GM18870 (cell line): ENCODE measurements around the gene FGFRL1.
A peak's percentile ranks its signal among the peaks of the same experiment; 100 is the strongest.

Source experiments
- ATAC-seq: cut with Tn5 transposase; IDR thresholded peaks from one replicate; pipeline ENCODE4 v1.9.1; 2021; ENCODE audit warnings: moderate library complexity; ENCODE audit not compliant: unreplicated experiment

Gene FGFRL1

DNA sequence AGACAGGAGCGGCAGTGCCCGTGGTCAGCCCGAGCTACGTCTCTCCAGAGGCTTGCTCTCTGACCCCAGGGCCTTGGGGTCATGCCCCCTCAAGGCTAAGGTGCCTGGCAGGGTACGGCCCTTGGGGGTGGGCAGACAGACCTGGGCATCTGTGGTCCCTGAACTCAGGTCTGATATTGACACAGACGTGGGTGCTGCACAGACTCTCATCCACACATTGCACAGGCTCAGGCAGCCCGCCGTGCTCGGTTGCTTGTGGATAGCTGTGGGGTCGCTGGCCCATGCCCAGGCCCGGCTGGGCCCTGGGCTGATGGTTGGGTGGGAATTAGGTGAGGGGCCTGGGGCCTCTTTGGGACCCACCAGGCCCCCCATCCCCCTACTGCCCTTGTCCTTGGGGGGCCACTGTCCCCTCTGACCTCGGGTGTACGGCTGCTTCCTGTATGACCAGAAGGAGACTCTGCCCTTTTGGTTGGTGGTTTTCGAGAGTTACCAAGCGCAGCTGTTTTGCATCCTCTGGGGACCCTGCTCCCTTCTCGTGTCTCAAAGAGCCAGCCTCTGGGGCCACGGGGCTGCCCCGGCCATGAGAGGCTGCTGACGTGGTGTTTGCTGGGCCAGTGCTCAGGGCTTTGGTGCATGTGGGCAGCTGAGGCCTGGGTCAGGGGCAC lies 10.1 kb downstream of the FGFRL1 start:
- peak; percentile 60 for ATAC-seq

DNA sequence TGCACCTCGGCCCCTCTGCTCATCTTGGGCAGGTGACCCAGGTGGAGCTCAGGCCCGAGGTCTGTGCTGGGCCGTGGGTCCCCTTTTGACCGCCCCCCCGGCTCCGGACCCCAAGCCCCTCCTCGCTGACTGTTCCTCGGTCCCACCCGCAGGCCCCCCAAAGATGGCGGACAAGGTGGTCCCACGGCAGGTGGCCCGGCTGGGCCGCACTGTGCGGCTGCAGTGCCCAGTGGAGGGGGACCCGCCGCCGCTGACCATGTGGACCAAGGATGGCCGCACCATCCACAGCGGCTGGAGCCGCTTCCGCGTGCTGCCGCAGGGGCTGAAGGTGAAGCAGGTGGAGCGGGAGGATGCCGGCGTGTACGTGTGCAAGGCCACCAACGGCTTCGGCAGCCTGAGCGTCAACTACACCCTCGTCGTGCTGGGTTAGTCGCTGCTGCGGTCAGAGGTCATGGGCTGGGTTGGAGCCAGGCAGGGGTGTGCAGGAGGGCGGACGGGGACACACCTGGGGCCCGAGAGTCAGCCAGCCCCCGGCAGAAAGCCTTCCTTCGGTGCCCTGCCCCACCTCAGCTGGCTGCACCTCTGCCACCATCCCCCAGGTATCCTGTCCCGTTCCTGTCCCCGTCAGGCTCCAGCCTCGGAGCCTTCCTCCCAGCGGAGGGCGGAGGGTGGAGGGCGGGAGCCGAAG lies 10.8 kb downstream of the FGFRL1 start:
- no peak for ATAC-seq

DNA sequence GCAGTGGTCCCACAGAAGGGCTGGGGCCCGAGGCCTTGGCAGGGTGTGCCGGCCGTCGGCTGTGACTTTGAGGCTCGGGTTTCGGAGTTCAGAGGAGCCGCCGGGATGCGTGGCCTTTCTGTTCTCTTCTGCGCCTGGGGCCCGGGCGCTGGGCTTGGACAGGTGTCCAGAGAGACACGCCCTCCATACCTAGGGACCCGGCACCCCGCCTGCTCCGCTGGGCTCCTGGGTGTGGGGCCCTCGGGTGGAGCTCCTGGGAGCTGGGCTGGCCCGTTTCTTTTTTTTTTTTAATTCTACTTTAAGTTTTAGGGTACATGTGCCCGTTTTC lies 11.3 kb downstream of the FGFRL1 start:
- no peak for ATAC-seq

DNA sequence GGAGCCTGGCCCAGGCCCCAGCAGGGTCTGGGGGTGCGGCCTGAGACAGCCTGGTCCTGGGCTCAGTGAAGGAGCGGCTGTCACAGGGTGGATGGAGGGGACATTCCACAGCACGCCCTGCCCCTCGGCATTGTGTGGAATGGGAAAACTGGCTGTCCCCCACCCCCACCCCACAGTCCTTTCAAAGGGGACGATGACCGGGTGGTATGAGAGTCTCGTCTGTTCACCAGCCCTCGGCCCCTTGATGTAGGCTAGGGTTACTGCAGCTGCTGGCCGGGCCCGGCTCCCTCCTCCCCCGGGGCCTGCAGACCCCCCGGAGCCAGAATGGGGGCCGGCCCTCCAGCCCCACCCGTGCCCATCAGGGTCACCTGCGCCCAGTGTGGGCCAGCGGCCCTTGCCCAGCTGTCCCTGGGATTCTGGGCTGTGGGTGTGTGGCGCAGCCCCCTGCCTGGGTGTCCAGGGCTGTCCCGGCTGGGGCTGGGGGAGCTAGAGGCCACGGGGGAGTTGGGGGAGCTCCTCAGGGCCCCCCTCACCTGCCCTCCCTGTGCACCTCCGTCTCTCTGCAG lies 11.7 kb downstream of the FGFRL1 start:
- ATAC-seq = no peak

DNA sequence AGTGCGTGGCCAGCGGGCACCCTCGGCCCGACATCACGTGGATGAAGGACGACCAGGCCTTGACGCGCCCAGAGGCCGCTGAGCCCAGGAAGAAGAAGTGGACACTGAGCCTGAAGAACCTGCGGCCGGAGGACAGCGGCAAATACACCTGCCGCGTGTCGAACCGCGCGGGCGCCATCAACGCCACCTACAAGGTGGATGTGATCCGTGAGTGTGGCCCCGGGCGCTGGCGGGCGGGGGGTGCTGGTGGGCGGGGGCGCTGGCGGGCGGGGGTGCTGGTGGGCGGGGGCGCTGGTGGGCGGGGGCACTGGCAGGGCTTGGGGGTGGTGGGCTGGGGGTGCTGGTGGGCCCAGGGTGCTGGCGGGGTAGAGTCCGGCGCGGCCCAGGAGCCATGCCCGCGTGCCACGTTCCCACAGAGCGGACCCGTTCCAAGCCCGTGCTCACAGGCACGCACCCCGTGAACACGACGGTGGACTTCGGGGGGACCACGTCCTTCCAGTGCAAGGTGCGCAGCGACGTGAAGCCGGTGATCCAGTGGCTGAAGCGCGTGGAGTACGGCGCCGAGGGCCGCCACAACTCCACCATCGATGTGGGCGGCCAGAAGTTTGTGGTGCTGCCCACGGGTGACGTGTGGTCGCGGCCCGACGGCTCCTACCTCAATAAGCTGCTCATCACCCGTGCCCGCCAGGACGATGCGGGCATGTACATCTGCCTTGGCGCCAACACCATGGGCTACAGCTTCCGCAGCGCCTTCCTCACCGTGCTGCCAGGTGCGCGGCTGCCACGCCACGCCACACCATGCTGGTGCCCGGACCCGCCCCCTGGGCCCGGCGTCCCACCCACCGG lies 12.7 kb downstream of the FGFRL1 start:
- no peak for ATAC-seq

DNA sequence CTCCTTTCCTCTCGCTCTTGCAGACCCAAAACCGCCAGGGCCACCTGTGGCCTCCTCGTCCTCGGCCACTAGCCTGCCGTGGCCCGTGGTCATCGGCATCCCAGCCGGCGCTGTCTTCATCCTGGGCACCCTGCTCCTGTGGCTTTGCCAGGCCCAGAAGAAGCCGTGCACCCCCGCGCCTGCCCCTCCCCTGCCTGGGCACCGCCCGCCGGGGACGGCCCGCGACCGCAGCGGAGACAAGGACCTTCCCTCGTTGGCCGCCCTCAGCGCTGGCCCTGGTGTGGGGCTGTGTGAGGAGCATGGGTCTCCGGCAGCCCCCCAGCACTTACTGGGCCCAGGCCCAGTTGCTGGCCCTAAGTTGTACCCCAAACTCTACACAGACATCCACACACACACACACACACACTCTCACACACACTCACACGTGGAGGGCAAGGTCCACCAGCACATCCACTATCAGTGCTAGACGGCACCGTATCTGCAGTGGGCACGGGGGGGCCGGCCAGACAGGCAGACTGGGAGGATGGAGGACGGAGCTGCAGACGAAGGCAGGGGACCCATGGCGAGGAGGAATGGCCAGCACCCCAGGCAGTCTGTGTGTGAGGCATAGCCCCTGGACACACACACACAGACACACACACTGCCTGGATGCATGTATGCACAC lies 13.6 kb downstream of the FGFRL1 start:
- no peak for ATAC-seq

DNA sequence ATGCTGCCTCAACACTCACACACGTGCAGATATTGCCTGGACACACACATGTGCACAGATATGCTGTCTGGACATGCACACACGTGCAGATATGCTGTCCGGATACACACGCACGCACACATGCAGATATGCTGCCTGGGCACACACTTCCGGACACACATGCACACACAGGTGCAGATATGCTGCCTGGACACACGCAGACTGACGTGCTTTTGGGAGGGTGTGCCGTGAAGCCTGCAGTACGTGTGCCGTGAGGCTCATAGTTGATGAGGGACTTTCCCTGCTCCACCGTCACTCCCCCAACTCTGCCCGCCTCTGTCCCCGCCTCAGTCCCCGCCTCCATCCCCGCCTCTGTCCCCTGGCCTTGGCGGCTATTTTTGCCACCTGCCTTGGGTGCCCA lies 14.7 kb downstream of the FGFRL1 start:
- ATAC-seq = peak; percentile 60

DNA sequence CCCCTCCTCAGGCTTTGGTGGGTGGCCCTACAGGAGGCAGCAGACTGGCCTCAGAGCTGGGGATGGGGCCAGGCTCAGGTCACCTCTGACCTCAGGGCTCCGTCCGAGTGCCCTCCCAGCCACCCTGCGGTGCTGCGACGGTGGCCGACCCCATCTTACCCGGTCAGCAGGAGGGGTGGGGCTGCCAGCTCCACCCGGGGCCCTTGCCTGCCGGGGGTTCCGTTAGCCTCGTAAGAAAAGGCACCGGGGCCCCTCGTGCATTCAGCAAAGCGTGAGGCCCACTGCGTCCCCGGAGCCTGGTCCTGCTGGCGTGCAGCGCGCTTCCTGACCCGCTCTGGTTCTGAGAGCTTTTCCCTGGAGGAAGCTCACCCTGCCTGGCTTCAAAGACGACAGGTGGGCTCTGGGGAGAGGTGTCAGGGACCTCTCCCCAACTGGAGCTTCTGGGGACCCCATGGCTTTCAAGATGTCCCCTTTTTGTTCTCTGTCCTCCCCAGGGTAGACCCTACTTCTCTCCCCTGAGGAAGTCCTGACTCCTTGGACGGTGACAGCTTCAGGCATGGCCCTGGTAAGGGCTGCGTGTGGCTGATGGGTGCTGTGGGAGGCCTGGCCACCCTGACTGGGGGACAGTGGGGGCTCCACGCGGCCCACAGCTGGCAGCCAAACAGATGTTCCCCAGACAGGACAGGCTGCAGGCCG lies 15.9 kb downstream of the FGFRL1 start:
- no peak for ATAC-seq

DNA sequence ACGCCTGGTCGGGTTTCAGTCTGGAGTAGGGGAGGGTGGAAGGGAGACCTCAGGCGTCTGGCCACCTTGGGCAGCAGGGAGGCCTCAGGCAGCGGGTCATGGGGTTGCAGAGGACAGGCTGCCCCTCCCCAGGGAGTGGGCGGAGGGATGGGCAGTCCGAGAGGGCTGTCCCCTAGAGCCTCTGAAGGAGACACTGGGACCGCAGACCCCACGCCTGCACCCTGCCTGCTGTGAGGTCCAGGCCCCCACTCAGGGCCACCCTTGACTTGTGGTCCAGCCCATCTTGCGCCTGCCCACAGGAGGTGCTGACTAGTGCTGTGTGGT lies 16.5 kb downstream of the FGFRL1 start:
- ATAC-seq = no peak

DNA sequence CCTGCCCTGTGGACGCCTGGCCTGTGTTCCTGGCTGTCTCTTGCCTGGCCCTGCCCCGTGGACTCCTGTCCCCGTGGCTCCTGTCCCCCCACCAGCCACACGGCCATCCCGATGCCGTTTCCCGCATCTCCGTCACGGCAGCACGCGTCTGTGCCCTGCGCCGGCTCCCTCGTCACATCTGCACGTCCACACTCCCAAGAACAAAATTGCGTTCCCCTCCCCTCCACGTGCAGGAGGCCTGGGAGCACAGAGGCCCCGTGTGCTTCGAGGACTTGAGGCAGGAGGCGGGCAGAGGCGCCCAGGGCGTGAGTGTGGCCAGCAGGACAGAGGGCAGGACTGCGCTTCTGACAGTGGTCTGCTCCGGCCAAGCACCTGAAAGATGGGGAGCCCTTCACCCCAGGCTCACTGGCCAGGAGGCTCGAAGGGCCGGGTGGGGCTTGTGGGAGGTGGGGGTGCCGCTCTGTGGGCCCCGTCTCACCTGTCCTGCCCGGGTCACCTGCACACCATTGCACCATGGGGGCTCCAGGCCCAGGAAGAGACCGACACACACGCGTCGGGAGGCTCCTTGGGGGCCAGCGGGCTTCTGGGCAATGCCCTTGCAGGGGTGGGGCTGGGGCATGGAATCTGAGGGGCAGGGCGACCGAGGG lies 17.3 kb downstream of the FGFRL1 start:
- ATAC-seq = no peak

DNA sequence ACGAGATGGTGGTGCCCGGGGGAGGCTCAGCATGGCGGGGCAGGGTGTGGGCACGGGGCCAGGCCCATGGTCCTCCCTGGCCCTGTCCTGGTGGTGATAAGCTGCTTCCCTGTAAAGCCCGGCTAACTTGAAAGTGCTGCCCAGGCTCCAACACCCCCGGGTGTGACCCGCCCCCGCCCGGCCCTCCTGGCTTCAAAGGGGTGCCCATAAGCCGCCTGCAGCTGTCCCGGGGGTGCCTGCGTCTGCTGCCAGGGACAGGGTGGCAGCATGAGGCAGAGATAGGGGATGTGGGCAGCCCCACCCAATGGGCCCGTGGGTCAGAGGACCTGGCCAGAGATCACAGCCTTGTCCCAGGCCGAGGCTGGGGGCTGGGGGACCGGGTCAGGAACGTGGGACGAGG lies 18.1 kb downstream of the FGFRL1 start:
- ATAC-seq = no peak

DNA sequence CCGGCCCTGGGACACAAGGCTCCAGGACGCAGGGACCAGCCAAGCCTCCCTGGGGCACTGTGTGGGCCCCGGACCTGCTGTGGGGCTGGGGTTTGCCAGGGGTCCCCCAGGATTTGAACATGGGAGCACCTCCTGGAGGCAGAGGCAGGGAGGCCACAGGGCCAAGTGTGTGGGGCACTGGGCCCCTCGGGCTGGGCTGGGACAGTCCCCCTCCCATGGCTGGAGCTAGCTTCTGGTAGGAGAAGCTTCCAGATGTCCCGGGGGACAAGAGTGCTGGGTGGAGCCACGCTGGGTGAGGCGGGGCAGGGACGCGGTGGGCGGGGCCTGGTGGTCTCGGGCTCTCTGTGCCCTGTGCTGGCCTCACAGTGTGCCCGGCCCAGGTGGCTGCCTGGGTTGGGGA lies 18.6 kb downstream of the FGFRL1 start:
- no peak for ATAC-seq

DNA sequence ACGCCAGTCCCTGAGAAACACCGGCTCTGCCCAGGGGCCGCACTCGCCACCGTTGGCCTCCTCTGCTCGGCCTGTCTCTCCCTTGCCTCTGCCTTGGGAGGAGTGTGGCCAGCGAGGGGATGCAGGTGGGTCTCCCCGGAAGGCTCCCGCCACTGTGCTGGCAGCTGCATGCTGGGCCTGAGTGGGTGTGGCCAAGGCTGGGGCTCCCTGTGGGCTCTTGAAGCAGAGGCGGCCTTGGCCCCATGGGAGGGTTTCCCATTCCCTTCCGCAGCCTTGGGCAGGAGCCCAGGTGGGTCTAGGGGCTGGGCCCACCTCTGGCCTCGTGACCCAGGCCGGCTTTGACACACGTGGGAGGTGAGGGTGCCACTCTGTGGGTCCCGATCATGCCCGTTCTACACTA lies 19.1 kb downstream of the FGFRL1 start:
- ATAC-seq = no peak

DNA sequence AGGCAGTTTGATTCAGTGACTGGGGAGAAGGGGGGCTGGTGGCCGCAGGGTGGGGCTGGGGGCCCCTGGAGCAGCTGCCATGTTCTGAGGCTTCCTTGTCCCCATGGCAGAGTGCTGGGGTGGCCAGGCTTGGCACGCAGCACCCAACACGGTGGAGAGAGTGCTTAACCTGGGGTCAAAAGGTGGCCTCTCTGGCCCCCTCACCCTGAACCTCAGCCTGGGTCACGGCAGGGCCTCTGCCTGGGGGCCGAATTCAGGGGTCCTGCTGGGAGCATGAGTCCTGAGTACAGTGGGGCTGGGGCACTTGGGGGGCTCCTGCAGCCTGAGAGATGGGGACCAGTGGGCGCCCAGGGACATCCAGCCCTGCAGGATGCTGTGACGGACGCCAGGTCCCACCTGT lies 19.9 kb downstream of the FGFRL1 start:
- ATAC-seq = no peak

DNA sequence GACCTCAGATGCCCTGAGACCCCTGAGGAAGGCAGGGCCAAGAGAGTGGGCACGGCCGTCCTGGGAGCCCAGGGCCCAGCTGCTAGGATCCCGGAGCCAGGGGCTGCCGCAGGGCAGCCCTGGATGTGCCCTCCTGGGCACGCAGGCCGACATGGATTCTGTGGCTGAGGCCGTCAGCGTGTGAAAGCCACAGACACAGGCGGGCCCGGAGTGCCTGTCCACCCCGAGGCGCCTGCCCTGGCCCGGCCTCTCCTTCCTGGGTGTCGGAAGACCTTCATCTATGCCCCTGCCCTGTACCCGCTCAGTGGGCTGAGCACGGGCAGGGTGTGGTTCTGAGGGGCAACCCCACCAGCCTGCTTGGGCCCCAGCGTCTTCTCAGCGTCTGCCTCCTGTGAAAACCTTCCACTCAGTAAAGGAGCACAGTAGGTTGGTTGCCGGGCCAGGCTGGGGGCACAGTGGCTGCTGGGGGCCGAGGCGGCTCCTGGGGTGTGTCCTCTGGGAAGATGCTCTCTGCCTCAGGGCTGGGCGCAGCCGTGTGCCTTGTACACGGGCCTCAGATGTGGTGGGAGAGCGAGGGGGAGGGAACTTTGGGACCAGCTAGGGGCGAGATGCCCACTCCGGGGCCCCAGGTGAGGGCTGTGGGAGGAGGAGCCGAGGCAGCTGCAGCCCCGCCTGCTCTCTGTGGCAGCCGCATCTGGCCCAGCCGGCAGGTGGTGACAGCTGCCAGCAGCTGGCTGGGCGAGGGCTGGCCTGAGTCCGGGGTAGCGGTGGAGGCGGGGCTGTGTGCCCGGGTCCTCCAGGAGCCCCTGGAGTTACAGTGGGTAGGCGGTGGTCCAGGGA lies 20.8 kb downstream of the FGFRL1 start:
- no peak for ATAC-seq

DNA sequence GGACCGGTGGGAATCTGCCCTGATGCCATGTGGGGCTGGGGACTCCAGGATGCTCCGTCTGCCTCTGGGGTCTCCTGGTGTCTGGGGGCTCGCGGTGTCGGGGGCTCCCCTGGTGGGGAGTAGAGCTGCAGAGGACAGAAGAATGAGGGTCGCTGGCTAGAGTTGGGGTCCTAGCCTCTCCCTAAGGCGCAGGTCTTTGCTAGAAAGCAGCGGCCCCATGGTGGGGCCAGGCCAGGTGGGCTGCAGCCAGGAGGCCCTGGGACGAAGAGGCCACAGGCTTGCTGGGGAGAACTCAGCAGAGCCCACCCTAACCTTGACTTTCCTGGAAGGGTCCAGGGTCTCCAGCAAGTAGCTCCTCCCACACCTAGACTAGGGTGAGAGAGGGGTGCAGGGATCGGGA lies 21.4 kb downstream of the FGFRL1 start:
- no peak for ATAC-seq

DNA sequence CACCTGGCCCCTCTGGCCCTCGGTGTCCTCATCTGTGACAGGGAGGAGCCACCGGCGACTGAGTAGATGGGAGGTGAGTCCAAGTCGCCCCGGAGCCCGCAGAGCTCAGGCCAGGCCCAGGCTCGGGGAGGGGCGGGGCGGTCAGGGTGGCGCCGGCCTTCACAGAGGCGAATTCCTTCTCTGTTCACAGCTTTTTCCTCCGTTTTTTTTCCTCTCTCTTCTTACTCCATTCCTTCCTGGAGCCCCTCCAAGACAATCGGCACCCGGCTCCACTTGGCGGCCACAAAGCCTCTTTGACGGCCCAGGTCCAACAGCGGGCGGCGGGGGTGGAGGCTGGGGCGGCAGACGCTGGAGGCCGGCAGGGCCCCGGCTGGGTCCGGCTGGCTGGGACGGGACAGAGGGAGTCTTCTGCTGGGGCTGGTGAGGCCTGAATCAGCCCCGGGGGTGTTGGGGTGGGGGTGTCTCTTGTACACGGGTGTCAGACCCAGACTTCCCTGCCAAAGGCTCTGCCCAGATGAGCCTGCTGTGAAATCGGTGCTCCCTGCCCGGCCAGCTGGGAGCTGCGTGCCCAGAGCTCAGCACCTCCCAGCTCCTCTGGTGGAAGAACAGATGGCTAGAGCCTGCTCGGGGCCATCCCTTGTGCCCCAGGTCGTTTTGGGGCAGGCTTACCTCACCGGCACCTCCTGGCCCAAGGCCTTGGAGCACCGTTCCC lies 22.6 kb downstream of the FGFRL1 start:
- ATAC-seq = no peak

DNA sequence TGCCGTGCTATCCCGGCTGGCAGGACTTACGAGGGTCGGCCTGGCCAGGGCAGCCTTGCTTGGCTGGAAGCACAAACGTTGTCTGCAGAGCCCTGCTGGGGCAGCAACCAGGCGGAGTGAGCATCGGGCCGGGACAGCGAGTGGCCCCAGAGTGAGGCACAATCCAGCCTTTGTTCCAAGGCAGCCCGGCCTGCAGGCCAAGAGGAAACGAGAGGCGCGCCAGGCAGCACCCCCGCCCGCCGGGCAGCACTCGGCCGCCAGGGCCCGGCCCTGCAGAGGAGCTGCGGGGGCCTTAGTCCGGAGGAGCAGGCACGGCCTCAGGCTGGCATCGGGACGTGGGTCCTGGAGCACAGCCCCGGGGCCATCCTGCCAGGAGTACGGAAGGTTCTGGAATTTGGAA lies 24.1 kb downstream of the FGFRL1 start:
- no peak for ATAC-seq

DNA sequence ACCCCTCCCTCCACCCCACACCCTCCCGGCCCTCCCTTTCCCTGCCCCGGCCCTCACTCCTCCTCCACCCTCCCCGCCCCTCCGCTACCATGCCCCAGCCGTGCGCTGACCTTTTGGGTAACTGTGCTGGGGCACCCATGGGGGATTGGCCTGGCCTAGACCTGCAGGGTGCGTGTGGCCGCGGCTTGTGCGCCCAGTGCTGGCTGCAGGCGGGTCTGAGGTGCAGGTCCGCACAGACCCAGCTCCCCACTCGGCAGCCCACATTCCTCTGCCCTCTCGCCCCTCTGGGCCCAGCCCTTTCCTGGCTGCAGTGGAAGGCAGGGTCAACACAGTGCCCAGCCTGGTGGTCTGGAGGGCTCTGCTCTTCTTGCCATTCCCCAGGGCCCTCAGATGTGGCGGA lies 24.7 kb downstream of the FGFRL1 start:
- no peak for ATAC-seq
